ENCODE data around the gene RASA2. TPM values are rescaled to one million over a fixed set of nuclear protein-coding genes. Genes with fewer than 3 reads are reported as not detected.

RASA2 gene
- total RNA-seq, 1 donor = 21.7 TPM

- H3K9me3 ChIP-seq (ENCODE audit: low read depth, low read length) = no peaks in the 10 kb centered on the region
- DNase-seq (ENCODE audit: insufficient read length, low spot score, missing footprints) = no peak
- H3K36me3 ChIP-seq (ENCODE audit: insufficient read depth, low read length) = peaks cover 44% of the 10 kb centered on the region
- H3K79me2 ChIP-seq (ENCODE audit: insufficient read depth, low read length) = no peaks in the 10 kb centered on the region
- no peaks in the 10 kb centered on the region for H3K4me1 ChIP-seq (ENCODE audit: insufficient read depth, low read length)
- H3K4me2 ChIP-seq (ENCODE audit: insufficient read depth, low read length) = no peak overlapping the region
- H3K27me3 ChIP-seq (ENCODE audit: insufficient read depth, low read length) = no peaks in the 10 kb centered on the region
- H2AFZ ChIP-seq (ENCODE audit: low read length) = no peak overlapping the region
- no peak for TF ChIP-seq CTCF (IDR thresholded peaks at IDR 0.05; ENCODE audit: extremely low read depth, low read depth, low read length)
- H4K20me1 ChIP-seq (ENCODE audit: insufficient read depth, low read length) = no peaks in the 10 kb centered on the region
- H3K4me3 ChIP-seq (ENCODE audit: insufficient read depth, low read length) = no peak overlapping the region
- no peak overlapping the region for H3K27ac ChIP-seq (ENCODE audit: low read depth, low read length)
Observed at GRCh38 chr3:141610939-141611338, 124.1 kb downstream of the RASA2 start.

- DNase-seq (ENCODE audit: insufficient read length, low spot score, missing footprints) = no peak
Observed at GRCh38 chr3:141618103-141618910, 131.5 kb downstream of the RASA2 start.

GRCh38 chr3:141618938-141619337 lies 132.1 kb downstream of the RASA2 start:
- Histone ChIP-seq H4K20me1 (ENCODE audit: insufficient read depth, low read length) (no peaks in the 10 kb centered on the region), H3K4me3 (ENCODE audit: insufficient read depth, low read length) (no peak overlapping the region), H3K4me1 (ENCODE audit: insufficient read depth, low read length) (no peaks in the 10 kb centered on the region), H3K9me3 (ENCODE audit: low read depth, low read length) (no peaks in the 10 kb centered on the region), H3K27me3 (ENCODE audit: insufficient read depth, low read length) (no peaks in the 10 kb centered on the region), H3K27ac (ENCODE audit: low read depth, low read length) (no peak overlapping the region), H3K79me2 (ENCODE audit: insufficient read depth, low read length) (no peaks in the 10 kb centered on the region), H3K36me3 (ENCODE audit: insufficient read depth, low read length) (peaks cover 9% of the 10 kb centered on the region), H2AFZ (ENCODE audit: low read length) (no peak overlapping the region), H3K4me2 (ENCODE audit: insufficient read depth, low read length) (no peak overlapping the region)
- TF ChIP-seq CTCF (IDR thresholded peaks at IDR 0.05; ENCODE audit: extremely low read depth, low read depth, low read length) = no peak
- no peak for DNase-seq (ENCODE audit: insufficient read length, low spot score, missing footprints)

More at GRCh38 chr3:141618103-141618910, 131.5 kb downstream of the RASA2 start:
- Histone ChIP-seq H3K4me3 (ENCODE audit: insufficient read depth, low read length) (no peak overlapping the region), H3K9me3 (ENCODE audit: low read depth, low read length) (no peaks in the 10 kb centered on the region), H4K20me1 (ENCODE audit: insufficient read depth, low read length) (no peaks in the 10 kb centered on the region), H3K4me2 (ENCODE audit: insufficient read depth, low read length) (no peak overlapping the region), H3K27me3 (ENCODE audit: insufficient read depth, low read length) (no peaks in the 10 kb centered on the region), H3K36me3 (ENCODE audit: insufficient read depth, low read length) (peaks cover 10% of the 10 kb centered on the region), H3K79me2 (ENCODE audit: insufficient read depth, low read length) (no peaks in the 10 kb centered on the region), H2AFZ (ENCODE audit: low read length) (no peak overlapping the region), H3K27ac (ENCODE audit: low read depth, low read length) (no peak overlapping the region), H3K4me1 (ENCODE audit: insufficient read depth, low read length) (no peaks in the 10 kb centered on the region)
- no peak for TF ChIP-seq CTCF (IDR thresholded peaks at IDR 0.05; ENCODE audit: extremely low read depth, low read depth, low read length)

- DNase-seq (ENCODE audit: insufficient read length, low spot score, missing footprints) = no peak
Observed at GRCh38 chr3:141619450-141619849, 132.6 kb downstream of the RASA2 start.

More at GRCh38 chr3:141619450-141619849, 132.6 kb downstream of the RASA2 start:
- no peak for TF ChIP-seq CTCF (IDR thresholded peaks at IDR 0.05; ENCODE audit: extremely low read depth, low read depth, low read length)
- Histone ChIP-seq H3K36me3 (ENCODE audit: insufficient read depth, low read length) (peaks cover 9% of the 10 kb centered on the region), H3K27ac (ENCODE audit: low read depth, low read length) (no peak overlapping the region), H3K79me2 (ENCODE audit: insufficient read depth, low read length) (no peaks in the 10 kb centered on the region), H3K4me2 (ENCODE audit: insufficient read depth, low read length) (no peak overlapping the region), H4K20me1 (ENCODE audit: insufficient read depth, low read length) (no peaks in the 10 kb centered on the region), H3K4me1 (ENCODE audit: insufficient read depth, low read length) (no peaks in the 10 kb centered on the region), H3K9me3 (ENCODE audit: low read depth, low read length) (no peaks in the 10 kb centered on the region), H3K4me3 (ENCODE audit: insufficient read depth, low read length) (no peak overlapping the region), H2AFZ (ENCODE audit: low read length) (no peak overlapping the region), H3K27me3 (ENCODE audit: insufficient read depth, low read length) (no peaks in the 10 kb centered on the region)
